Stimulated activated naive CD4-positive, alpha-beta T cell treated with Interleukin-2 at 50 U/mL for 16 hours (primary cell): ENCODE results near the gene SFXN2.
"Not testable (repeated sequence)": the region's sequence is repeated elsewhere in the genome, so short reads cannot be mapped to it uniquely, and the experiment has no call there.

Experiments used
- DNase-seq: peaks from one replicate; lab custom pipeline; 2025; lab: John Stamatoyannopoulos, UW

SFXN2 gene

GRCh38 chr10:102753718-102754117 lies 39.3 kb downstream of the SFXN2 start:
- DNase-seq = no peak

- DNase-seq = no peak
Measured at GRCh38 chr10:102757323-102757722, 42.9 kb downstream of the SFXN2 start.

GRCh38 chr10:102758240-102758932 lies 44.0 kb downstream of the SFXN2 start:
- no peak for DNase-seq

- DNase-seq = not testable (repeated sequence)
Measured at GRCh38 chr10:102758933-102759262, 44.5 kb downstream of the SFXN2 start.

GRCh38 chr10:102759497-102760210 lies 45.2 kb downstream of the SFXN2 start:
- no peak for DNase-seq

GRCh38 chr10:102761981-102762380 lies 47.5 kb downstream of the SFXN2 start:
- no peak for DNase-seq

GRCh38 chr10:102762401-102763015 lies 48.1 kb downstream of the SFXN2 start:
- no peak for DNase-seq

GRCh38 chr10:102763037-102763607 lies 48.7 kb downstream of the SFXN2 start:
- no peak for DNase-seq

- no peak for DNase-seq
Measured at GRCh38 chr10:102764470-102765161, 50.2 kb downstream of the SFXN2 start.

GRCh38 chr10:102765336-102765735 lies 50.9 kb downstream of the SFXN2 start:
- no peak for DNase-seq

GRCh38 chr10:102767428-102768160 lies 53.2 kb downstream of the SFXN2 start:
- no peak for DNase-seq

- DNase-seq = no peak
Measured at GRCh38 chr10:102769375-102770107, 55.1 kb downstream of the SFXN2 start.

GRCh38 chr10:102770108-102770482 lies 55.7 kb downstream of the SFXN2 start:
- no peak for DNase-seq

GRCh38 chr10:102770792-102771191 lies 56.4 kb downstream of the SFXN2 start:
- no peak for DNase-seq

- no peak for DNase-seq
Measured at GRCh38 chr10:102773320-102773719, 58.9 kb downstream of the SFXN2 start.

- no peak for DNase-seq
Measured at GRCh38 chr10:102773986-102774385, 59.5 kb downstream of the SFXN2 start.

GRCh38 chr10:102775201-102775934 lies 60.9 kb downstream of the SFXN2 start:
- DNase-seq = no peak

- no peak for DNase-seq
Measured at GRCh38 chr10:102775935-102776669, 61.7 kb downstream of the SFXN2 start.

GRCh38 chr10:102776779-102777456 lies 62.5 kb downstream of the SFXN2 start:
- DNase-seq = no peak
